GM04503 (cell line): Measurements from ENCODE around the gene DEFB131B.
"Not testable (repeated sequence)": the region's sequence is repeated elsewhere in the genome, so short reads cannot be mapped to it uniquely, and the experiment has no call there.

Experiments
- DNase-seq: peaks from one replicate; pipeline ENCODE4 v3.0.0-alpha.2; 2012; ENCODE audit warnings: low read depth

DEFB131B gene

GRCh38 chr11:71911321-71911985, 33.2 kb downstream of the DEFB131B start:
- not testable (repeated sequence) for DNase-seq

- not testable (repeated sequence) for DNase-seq
Observed at GRCh38 chr11:71911986-71912340, 33.7 kb downstream of the DEFB131B start.

GRCh38 chr11:71913756-71914526, 35.7 kb downstream of the DEFB131B start:
- peak; percentile 53 for DNase-seq

- DNase-seq: no peak
Observed at GRCh38 chr11:71914617-71915189, 36.5 kb downstream of the DEFB131B start.

- no peak for DNase-seq
Observed at GRCh38 chr11:71917646-71918140, 39.4 kb downstream of the DEFB131B start.

- DNase-seq: no peak
Observed at GRCh38 chr11:71927820-71928736, 49.8 kb downstream of the DEFB131B start, which contains the start of gene XNDC1N. Gene XNDC1N (minus strand): TSS chr11:71928594. CDS start chr11:71923353, 5,241 bp downstream.

DNA sequence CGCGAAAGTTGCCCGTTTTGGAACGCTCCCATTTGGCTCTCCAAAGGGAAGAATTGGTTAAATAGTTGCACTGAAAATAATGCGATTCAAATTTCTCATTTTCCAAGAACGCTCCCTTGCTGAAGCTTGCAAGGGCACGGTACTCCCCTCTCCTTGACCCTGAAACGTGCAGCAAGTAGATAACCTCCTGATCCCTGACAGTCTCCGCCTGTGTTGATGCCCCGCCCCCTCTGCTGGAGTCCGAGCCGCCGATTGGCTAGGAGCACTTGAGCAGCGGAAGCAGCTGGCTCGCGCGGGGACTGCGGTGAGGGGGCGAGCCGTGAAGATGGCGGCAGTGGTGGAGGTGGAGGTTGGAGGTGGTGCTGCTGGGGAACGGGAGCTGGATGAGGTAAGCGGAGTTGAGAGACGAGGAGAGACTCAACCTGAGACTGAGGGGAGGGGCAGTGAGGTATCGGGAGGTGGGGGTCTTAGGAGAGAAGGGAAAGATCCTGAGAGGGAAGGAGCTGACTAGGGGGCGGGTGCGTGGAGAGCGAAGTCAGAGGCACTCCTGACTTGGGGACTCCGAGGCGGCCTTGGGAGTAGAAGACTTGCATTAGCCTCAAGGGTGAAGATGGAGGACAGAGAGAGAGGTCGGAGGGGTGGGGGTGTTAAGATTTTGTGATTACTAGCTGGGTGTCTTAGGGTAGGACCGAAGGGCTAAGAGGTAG, 50.6 kb downstream of the DEFB131B start, which contains the start of gene RNF121:
Gene RNF121, plus strand, starts transcription at position 310 of the 707 bp plus-strand sequence. Its CDS starts 16 bp downstream, at position 326.
- peak; percentile 87 for DNase-seq

- DNase-seq: no peak
Observed at GRCh38 chr11:71929491-71929890, 51.2 kb downstream of the DEFB131B start.

GRCh38 chr11:71930556-71931244, 52.4 kb downstream of the DEFB131B start:
- DNase-seq: no peak

DNA sequence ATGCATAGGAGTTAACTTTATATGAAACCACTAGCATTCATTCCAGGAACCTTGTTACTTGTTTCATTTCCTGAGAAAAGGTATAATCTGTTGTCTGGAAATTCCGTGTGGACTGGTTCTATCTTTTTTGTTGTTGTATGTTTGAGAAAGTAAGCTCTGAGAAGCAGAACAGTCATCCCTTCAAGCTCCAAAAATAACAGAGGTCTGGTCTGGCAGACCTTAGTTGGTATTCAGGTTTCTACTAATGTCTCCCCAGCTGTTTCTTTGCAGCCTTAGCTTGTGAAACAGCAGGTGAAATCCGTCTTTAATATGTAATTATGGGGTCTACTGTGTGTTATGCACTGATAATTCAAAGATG, 53.0 kb downstream of the DEFB131B start:
- DNase-seq: no peak

DNA sequence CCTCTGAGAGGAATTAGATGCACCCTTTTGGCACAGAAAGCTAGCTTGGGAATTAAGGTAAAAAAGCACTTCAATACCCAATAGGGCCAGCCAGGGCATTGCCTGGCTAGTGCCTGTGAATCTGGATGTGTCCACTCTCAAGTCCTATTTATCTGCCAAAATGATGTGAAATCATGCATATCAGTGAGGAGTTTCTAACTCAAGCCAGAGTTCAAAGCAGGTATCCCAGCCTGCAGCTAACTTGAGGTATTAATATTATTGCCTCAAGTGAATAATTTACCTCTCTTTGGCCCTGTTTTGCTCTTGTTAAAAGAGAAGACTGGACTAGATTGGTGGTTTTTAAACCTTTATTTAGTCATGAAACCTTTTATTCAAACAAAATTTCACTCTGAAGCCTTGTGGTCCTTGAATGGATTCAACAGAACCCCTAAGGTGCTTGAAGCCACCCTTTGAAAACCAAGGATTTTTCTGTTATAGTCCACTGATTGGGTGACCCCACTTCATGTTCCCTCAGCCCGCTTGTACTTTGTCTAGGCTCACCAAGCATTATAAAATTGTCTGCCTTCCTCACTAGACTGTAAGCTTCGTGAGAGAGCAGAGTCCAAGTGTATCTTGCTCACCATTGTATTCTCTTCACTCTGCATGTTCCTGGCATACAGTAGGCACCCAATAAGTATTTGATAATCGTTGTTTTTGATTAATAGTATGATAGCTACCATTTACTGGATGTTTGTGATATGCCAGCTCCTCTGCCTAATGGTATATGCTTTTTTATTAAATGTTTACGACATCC, 55.1 kb downstream of the DEFB131B start:
- DNase-seq: no peak
